ENCODE measurements around the gene FASTKD2.

The FASTKD2 gene

DNA sequence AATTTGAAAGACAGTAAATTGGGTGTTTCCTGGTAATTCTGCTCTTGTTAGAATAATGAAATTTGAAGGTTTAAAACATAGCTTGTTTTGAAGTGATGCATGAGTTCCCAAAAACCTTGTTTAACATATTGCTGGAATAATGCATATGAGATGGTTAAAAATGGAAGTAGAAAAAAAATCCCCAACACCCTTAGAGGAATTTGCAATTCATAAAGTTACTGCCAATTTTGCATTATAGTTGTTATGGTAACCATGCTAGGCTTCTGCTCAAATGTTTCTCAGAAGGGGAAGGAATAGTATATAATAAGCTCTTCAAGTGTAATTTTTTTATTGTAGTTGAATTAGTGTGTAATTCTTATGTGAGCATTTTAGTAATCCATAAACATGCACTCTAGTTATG is 49.1 kb downstream of the FASTKD2 start:
- H3K4me3 ChIP-seq (ENCODE audit: low read depth in 1 of 2, low read length in 2 of 2): no peak overlapping the region
- no peak for DNase-seq
- no peaks in the 10 kb centered on the region for H3K27me3 ChIP-seq (ENCODE audit: insufficient read depth, low read length, poor library complexity)
- no peak overlapping the region for H3K27ac ChIP-seq (ENCODE audit: low read length)
- H3K4me2 ChIP-seq (ENCODE audit: insufficient read depth, low read length): no peak overlapping the region
- H3K79me2 ChIP-seq (ENCODE audit: insufficient read depth, low read length): no peaks in the 10 kb centered on the region
- TF ChIP-seq, protein P1, sequence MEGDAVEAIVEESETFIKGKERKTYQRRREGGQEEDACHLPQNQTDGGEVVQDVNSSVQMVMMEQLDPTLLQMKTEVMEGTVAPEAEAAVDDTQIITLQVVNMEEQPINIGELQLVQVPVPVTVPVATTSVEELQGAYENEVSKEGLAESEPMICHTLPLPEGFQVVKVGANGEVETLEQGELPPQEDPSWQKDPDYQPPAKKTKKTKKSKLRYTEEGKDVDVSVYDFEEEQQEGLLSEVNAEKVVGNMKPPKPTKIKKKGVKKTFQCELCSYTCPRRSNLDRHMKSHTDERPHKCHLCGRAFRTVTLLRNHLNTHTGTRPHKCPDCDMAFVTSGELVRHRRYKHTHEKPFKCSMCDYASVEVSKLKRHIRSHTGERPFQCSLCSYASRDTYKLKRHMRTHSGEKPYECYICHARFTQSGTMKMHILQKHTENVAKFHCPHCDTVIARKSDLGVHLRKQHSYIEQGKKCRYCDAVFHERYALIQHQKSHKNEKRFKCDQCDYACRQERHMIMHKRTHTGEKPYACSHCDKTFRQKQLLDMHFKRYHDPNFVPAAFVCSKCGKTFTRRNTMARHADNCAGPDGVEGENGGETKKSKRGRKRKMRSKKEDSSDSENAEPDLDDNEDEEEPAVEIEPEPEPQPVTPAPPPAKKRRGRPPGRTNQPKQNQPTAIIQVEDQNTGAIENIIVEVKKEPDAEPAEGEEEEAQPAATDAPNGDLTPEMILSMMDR (IDR thresholded peaks at IDR 0.05; ENCODE audit: borderline replicate concordance, extremely low read depth, low read length, poor library complexity, severe bottlenecking): no peak
- no peak for TF ChIP-seq EZH2 (IDR thresholded peaks at IDR 0.05; ENCODE audit: borderline replicate concordance, low read depth, low read length, severe bottlenecking)
- no peaks in the 10 kb centered on the region for H4K20me1 ChIP-seq (ENCODE audit: insufficient read depth, low read length)
- H3K4me1 ChIP-seq (ENCODE audit: insufficient read depth, low read length): no peaks in the 10 kb centered on the region
- no peaks in the 10 kb centered on the region for H3K9me3 ChIP-seq (ENCODE audit: insufficient read depth, low read length, severe bottlenecking)
- H3K9ac ChIP-seq (ENCODE audit: low read depth, low read length): no peak overlapping the region
- H3K36me3 ChIP-seq (ENCODE audit: insufficient read depth, low read length): no peaks in the 10 kb centered on the region
- H2AFZ ChIP-seq (ENCODE audit: low read depth, low read length): no peak overlapping the region
- ATAC-seq (ENCODE audit: insufficient read depth, low read depth): no peak

DNA sequence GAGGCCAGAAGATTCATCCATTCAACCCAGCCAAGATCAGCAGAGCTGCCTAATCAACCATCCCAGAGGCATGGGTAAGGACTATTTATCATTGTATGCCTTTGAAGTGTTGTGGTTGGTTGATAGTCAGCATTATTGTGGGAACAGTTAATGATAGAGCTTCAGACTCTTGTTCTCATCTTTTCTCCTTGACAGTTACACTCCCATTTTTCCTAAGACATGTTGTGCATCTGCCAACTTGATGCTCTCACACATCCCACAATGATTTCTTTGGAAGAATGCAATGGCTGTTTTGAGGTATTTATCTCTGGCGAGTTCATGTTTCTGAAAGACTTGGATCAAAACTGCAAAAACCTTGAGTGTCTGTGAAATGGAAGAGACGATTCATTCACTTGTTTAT is 55.4 kb downstream of the FASTKD2 start:
- H3K4me1 ChIP-seq (ENCODE audit: insufficient read depth, low read length): no peaks in the 10 kb centered on the region
- H3K27ac ChIP-seq (ENCODE audit: low read length): no peak overlapping the region
- ATAC-seq (ENCODE audit: insufficient read depth, low read depth) (no peak), DNase-seq (no peak)
- no peaks in the 10 kb centered on the region for H3K27me3 ChIP-seq (ENCODE audit: insufficient read depth, low read length, poor library complexity)
- TF ChIP-seq, protein P1 (IDR thresholded peaks at IDR 0.05; ENCODE audit: borderline replicate concordance, extremely low read depth, low read length, poor library complexity, severe bottlenecking): no peak
- no peak for TF ChIP-seq EZH2 (IDR thresholded peaks at IDR 0.05; ENCODE audit: borderline replicate concordance, low read depth, low read length, severe bottlenecking)
- H3K79me2 ChIP-seq (ENCODE audit: insufficient read depth, low read length): no peaks in the 10 kb centered on the region
- H3K4me3 ChIP-seq (ENCODE audit: low read depth in 1 of 2, low read length in 2 of 2): no peak overlapping the region
- no peaks in the 10 kb centered on the region for H3K36me3 ChIP-seq (ENCODE audit: insufficient read depth, low read length)
- H3K4me2 ChIP-seq (ENCODE audit: insufficient read depth, low read length): no peak overlapping the region
- no peak overlapping the region for H2AFZ ChIP-seq (ENCODE audit: low read depth, low read length)
- H3K9ac ChIP-seq (ENCODE audit: low read depth, low read length): no peak overlapping the region
- no peaks in the 10 kb centered on the region for H4K20me1 ChIP-seq (ENCODE audit: insufficient read depth, low read length)
- no peaks in the 10 kb centered on the region for H3K9me3 ChIP-seq (ENCODE audit: insufficient read depth, low read length, severe bottlenecking)

DNA sequence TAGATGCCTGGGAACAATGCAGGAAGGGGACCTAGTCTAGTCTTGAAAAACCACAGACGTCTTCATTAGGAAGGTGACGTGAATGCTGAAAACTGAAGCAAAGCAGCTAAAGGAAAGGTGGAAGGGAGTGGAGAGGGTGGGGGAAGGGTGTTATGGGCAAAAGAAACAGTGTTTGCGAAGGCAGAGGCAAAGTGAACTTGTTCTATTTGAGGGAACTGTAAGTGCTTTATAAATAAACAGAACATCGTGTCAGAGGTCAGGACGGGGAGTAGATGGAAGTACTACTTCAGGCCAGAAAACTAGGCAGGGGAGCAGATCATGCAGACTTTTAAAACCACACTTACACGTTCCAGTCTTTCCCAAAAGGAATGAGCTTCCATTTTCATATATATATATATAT is 57.8 kb downstream of the FASTKD2 start:
- no peak for DNase-seq
- no peak overlapping the region for H3K9ac ChIP-seq (ENCODE audit: low read depth, low read length)
- H3K36me3 ChIP-seq (ENCODE audit: insufficient read depth, low read length): no peaks in the 10 kb centered on the region
- H3K27ac ChIP-seq (ENCODE audit: low read length): no peak overlapping the region
- no peaks in the 10 kb centered on the region for H3K27me3 ChIP-seq (ENCODE audit: insufficient read depth, low read length, poor library complexity)
- no peaks in the 10 kb centered on the region for H3K79me2 ChIP-seq (ENCODE audit: insufficient read depth, low read length)
- H4K20me1 ChIP-seq (ENCODE audit: insufficient read depth, low read length): no peaks in the 10 kb centered on the region
- H3K4me3 ChIP-seq (ENCODE audit: low read depth in 1 of 2, low read length in 2 of 2): no peak overlapping the region
- H2AFZ ChIP-seq (ENCODE audit: low read depth, low read length): no peak overlapping the region
- no peak for TF ChIP-seq EZH2 (IDR thresholded peaks at IDR 0.05; ENCODE audit: borderline replicate concordance, low read depth, low read length, severe bottlenecking)
- TF ChIP-seq, protein P1 (IDR thresholded peaks at IDR 0.05; ENCODE audit: borderline replicate concordance, extremely low read depth, low read length, poor library complexity, severe bottlenecking): no peak
- H3K4me1 ChIP-seq (ENCODE audit: insufficient read depth, low read length): no peaks in the 10 kb centered on the region
- no peak overlapping the region for H3K4me2 ChIP-seq (ENCODE audit: insufficient read depth, low read length)
- no peak for ATAC-seq (ENCODE audit: insufficient read depth, low read depth)
- H3K9me3 ChIP-seq (ENCODE audit: insufficient read depth, low read length, severe bottlenecking): no peaks in the 10 kb centered on the region

DNA sequence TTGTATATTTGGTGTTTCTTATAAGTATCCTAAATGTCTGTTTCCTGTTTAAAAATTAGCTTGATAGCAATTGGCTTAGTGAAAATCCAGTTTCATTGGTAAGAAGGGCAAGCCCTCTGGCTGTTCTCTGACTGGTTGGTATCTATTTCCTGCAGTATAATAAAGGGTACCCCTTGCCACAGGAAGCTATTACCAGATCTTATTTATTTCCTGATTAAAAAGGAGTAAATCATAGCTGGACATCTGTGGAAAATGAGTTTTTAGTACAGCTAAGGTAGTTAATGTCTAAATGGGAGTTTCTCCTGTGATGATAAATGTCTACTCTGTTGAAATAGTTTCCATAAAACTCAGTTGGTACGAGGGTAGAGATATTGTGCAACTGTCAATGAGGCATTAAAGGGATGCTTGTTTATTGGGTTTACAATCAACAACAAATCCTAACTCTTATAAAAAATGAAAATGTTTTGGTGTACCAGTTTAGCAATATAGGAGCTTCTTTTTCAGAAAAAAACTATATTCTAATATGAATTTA is 58.7 kb downstream of the FASTKD2 start:
- H2AFZ ChIP-seq (ENCODE audit: low read depth, low read length): no peak overlapping the region
- H3K9ac ChIP-seq (ENCODE audit: low read depth, low read length): no peak overlapping the region
- no peak overlapping the region for H3K27ac ChIP-seq (ENCODE audit: low read length)
- no peaks in the 10 kb centered on the region for H3K27me3 ChIP-seq (ENCODE audit: insufficient read depth, low read length, poor library complexity)
- DNase-seq (no peak), ATAC-seq (ENCODE audit: insufficient read depth, low read depth) (no peak)
- H3K4me3 ChIP-seq (ENCODE audit: low read depth in 1 of 2, low read length in 2 of 2): no peak overlapping the region
- H3K4me2 ChIP-seq (ENCODE audit: insufficient read depth, low read length): no peak overlapping the region
- H3K9me3 ChIP-seq (ENCODE audit: insufficient read depth, low read length, severe bottlenecking): no peaks in the 10 kb centered on the region
- H3K4me1 ChIP-seq (ENCODE audit: insufficient read depth, low read length): no peaks in the 10 kb centered on the region
- no peaks in the 10 kb centered on the region for H4K20me1 ChIP-seq (ENCODE audit: insufficient read depth, low read length)
- no peaks in the 10 kb centered on the region for H3K79me2 ChIP-seq (ENCODE audit: insufficient read depth, low read length)
- TF ChIP-seq, protein P1 (IDR thresholded peaks at IDR 0.05; ENCODE audit: borderline replicate concordance, extremely low read depth, low read length, poor library complexity, severe bottlenecking): no peak
- TF ChIP-seq EZH2 (IDR thresholded peaks at IDR 0.05; ENCODE audit: borderline replicate concordance, low read depth, low read length, severe bottlenecking): no peak
- H3K36me3 ChIP-seq (ENCODE audit: insufficient read depth, low read length): no peaks in the 10 kb centered on the region
